ENCODE data around the gene ABHD10. TPM values are rescaled to one million over a fixed set of nuclear protein-coding genes. Genes with fewer than 3 reads are reported as not detected.

The ABHD10 gene
- total RNA-seq, 1 experiment from 2014 or later, result 30.3 TPM

GRCh38 chr3:112012205-112012992 lies 33.6 kb downstream of the ABHD10 start:
- ATAC-seq, result no peak
- H3K27ac ChIP-seq (ENCODE audit: low read length), result no peak overlapping the region
- intact Hi-C loops (cut with micrococcal nuclease; ENCODE audit: unreplicated experiment), result loop anchor here (2.0 kb wide), 1 partner anchor 296 kb away; no protein-coding TSS in a partner anchor

GRCh38 chr3:112013058-112013783 lies 34.4 kb downstream of the ABHD10 start:
- Histone ChIP-seq H3K9me3 (ENCODE audit: control insufficient read depth, insufficient read depth, low read depth, low read length) (no peaks in the 10 kb centered on the region), H3K4me1 (ENCODE audit: control insufficient read depth, insufficient read depth, low read length) (no peaks in the 10 kb centered on the region), H3K27me3 (ENCODE audit: control insufficient read depth, insufficient read depth, low read length) (no peaks in the 10 kb centered on the region), H3K36me3 (ENCODE audit: control insufficient read depth, insufficient read depth, low read length) (no peaks in the 10 kb centered on the region), H3K4me3 (ENCODE audit: low read depth in 2 of 2, low read length in 2 of 2) (no peak overlapping the region; a peak in 1 of 4 replicates), H3K27ac (ENCODE audit: low read length) (no peak overlapping the region)
- no TSS peak for BruUV-seq (replicated peaks)
- ChIA-PET CTCF (interaction anchor here (0.6 to 2.2 kb wide), 14 partner anchors 10 to 344 kb away, joined by 3 to 41 read pairs (median 4); partner anchors contain the start of genes ABHD10 and PHLDB2), POLR2A (interaction anchor here (0.6 to 0.7 kb wide), 3 partner anchors 14 to 153 kb away, joined by 3 to 4 read pairs (median 4); no protein-coding TSS in a partner anchor)
- in situ Hi-C loops (cut with HindIII; ENCODE audit: low pct_unique_long_range_greater_than_20kb, low sequenced_read_pairs) (no loop called here), intact Hi-C loops (cut with micrococcal nuclease; ENCODE audit: unreplicated experiment) (loop anchor here (2.0 kb wide), 1 partner anchor 296 kb away; no protein-coding TSS in a partner anchor)
- DNase-seq (ENCODE audit: low read depth, low spot score) (peak; percentile 55), ATAC-seq (peak; percentile 93)
- TF ChIP-seq TCF7L2 (IDR thresholded peaks at IDR 0.05; ENCODE audit: low read depth, low read length), result no peak
- peak; percentile 91 for TF ChIP-seq CTCF (IDR thresholded peaks at IDR 0.05)
- TF ChIP-seq SIN3A (IDR thresholded peaks at IDR 0.05; ENCODE audit: borderline replicate concordance, insufficient read depth, low read depth, low read length), result no peak
- no peak for TF ChIP-seq REST (IDR thresholded peaks at IDR 0.05; ENCODE audit: insufficient read depth in 1 of 2, low read depth in 2 of 2, low read length in 1 of 2)

More at GRCh38 chr3:112012205-112012992, 33.6 kb downstream of the ABHD10 start:
- POLR2A ChIA-PET, result no interaction called here
- Histone ChIP-seq H3K27me3 (ENCODE audit: control insufficient read depth, insufficient read depth, low read length) (no peaks in the 10 kb centered on the region), H3K9me3 (ENCODE audit: control insufficient read depth, insufficient read depth, low read depth, low read length) (no peaks in the 10 kb centered on the region), H3K4me1 (ENCODE audit: control insufficient read depth, insufficient read depth, low read length) (no peaks in the 10 kb centered on the region), H3K36me3 (ENCODE audit: control insufficient read depth, insufficient read depth, low read length) (no peaks in the 10 kb centered on the region), H3K4me3 (ENCODE audit: low read depth in 2 of 2, low read length in 2 of 2) (no peak overlapping the region)
- CTCF ChIA-PET, result interaction anchor here (0.6 to 2.2 kb wide), 5 partner anchors 13 to 297 kb away, joined by 3 to 41 read pairs (median 11); partner anchors contain the start of gene PHLDB2
- no peak for TF ChIP-seq SIN3A (IDR thresholded peaks at IDR 0.05; ENCODE audit: borderline replicate concordance, insufficient read depth, low read depth, low read length)
- TF ChIP-seq REST (IDR thresholded peaks at IDR 0.05; ENCODE audit: insufficient read depth in 1 of 2, low read depth in 2 of 2, low read length in 1 of 2), result no peak
- no TSS peak for BruUV-seq (replicated peaks)
- in situ Hi-C loops (cut with HindIII; ENCODE audit: low pct_unique_long_range_greater_than_20kb, low sequenced_read_pairs), result no loop called here
- DNase-seq (ENCODE audit: low read depth, low spot score), result no peak
